ENCODE measurements around the gene ZFP92.

ZFP92 gene

DNA sequence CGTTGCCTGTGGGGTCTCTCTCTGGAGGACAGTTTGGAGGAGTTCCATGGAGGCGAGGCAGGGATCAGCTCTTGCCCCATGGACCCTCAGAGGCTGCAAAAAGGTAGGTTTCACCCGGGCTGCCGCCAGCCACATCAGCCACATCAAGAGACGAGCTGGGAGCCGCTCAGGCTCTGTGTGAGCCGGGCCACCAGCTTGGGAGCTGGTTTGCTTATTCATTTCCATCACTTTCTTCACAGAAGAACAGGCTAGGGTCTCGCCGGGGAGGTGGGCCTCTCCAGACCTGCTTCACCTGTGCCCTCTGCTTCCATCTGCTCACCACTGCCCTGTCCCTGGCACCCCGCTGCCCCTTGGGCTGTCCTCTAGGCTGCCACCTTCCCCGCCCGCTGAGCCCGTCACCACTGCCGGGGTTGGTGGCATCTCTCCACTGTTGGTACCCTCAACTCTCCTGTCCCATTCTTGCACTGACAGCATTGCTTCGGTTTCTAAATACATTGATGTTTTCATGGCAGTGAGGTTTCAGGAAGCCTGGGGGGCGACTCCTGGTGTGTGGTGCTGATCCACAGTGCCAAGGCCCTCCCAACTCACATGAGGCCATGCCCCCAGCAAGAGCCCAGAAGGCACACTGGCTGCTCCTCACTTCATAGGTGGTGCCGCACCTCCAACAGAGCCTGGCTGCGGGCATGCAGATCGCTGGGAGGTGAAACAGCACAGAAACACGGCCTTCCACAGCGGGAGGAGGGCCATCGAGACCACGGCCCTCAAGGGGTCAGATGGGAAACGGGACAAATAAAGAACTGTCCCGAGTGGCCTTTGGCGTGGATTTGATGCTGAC is 39.1 kb downstream of the ZFP92 start:
- DNase-seq (ENCODE audit: insufficient read length, low spot score) (no peak), FAIRE-seq (no peak)

DNA sequence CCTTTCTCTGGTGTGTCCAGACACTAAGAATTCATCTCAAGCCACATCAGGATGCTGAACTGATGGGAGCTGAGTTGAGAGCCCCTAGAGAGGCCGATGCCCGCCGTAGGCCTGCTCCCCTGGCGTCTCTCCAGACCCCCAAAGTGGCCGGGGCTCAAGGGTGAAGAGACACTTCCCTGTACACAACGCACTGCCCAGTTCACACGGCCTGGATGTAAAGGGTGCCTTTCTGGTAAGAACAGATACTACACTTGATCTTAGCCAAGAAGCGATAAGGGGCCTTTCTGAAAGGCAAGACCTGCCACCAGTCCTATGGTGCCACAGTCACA is 39.6 kb downstream of the ZFP92 start:
- no peak for DNase-seq (ENCODE audit: insufficient read length, low spot score)
- FAIRE-seq = no peak

DNA sequence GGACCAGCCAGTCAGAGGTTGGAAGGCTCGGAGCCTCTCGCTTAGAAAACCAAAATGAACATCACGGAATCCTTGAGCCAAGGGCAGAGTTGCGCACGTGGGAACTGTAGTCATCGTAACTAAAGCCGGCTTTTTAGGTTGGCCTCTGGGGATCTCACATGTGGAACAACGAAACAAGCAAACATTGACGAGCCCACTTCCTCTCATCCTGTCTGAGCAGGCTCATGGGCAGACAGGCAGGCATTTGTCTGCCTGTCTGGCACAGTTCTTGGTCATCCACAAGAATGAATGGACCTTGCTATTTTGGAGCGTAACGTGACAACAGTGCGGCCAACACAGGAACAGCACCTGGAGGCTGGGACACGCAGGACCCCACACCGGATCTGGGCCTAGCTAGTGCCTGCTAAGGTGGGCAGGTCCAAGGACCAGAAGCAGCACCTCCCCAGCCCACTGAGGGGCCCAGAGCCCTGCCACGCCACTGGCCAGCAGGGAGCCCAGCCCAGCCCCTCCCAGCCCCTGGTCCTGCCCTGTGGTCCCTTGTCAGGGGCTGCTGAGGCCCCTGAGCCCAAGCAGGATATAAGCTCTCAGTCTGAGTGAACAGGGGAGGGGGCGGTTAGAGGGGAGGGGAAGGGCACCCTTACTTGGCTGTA is 43.8 kb downstream of the ZFP92 start:
- no peak for FAIRE-seq

DNA sequence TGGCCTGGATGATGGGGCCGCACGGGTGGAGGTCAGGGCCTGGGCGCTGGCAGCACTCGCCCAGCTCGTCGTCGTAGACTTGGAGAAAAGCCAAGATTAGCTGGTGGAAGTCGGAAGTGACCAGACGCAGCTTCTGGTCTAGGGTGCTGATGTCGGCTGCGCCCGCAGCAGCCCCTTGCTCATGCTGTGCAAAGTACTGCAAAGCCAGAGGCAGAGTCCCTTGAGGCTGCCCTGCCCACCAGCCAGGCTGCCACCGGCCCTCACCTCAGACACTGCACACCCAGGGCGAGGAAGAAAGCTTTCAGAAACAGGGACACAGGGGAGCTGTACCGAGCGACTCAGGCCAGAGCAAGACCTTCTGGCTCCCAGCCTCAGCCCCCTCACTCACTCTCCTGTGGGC is 44.3 kb downstream of the ZFP92 start:
- FAIRE-seq = no peak
- no peak for DNase-seq (ENCODE audit: insufficient read length, low spot score)

More for the DNA sequence above, 43.8 kb downstream of the ZFP92 start:
- no peak for DNase-seq (ENCODE audit: insufficient read length, low spot score)

DNA sequence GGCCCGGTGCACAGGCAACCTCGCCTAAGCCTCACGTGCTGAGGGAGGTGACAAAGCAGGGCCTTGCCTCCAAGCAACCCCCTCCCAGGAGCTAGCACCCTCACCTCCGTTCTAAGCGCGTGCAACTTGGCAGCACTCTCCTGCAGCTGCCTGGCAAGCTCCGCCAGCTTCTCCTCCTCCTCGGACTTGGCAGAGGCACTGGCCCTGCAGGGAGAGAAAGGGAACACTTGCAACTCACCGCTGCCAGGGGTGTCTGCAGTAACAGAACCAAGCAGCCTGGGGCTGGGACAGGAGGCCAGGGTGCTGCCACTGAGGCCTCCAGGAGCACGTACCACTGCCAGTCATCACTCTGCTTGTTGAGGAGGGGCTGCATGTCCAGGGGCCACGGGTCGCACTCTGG is 44.9 kb downstream of the ZFP92 start:
- DNase-seq (ENCODE audit: insufficient read length, low spot score) = no peak
- FAIRE-seq = no peak

DNA sequence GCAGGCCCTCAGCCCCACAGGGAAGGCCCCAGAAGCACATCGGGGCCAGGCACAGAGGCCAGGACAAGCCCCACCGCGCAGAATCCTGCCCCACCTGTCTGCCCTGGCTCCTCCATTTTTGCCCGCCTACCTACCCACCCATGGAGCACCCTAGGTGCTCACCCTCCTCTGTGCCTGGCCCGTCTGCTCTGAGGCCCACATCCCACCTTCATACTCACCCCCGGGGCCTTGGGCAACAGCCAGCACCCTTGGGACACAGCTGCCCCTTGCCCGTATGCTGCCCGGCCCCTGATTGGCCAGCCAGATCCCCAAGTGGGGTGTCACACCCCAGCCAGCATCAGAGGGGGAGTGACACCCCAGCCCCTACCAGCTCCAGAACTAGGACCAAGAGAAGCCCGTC is 45.4 kb downstream of the ZFP92 start:
- FAIRE-seq (no peak), DNase-seq (ENCODE audit: insufficient read length, low spot score) (no peak)

DNA sequence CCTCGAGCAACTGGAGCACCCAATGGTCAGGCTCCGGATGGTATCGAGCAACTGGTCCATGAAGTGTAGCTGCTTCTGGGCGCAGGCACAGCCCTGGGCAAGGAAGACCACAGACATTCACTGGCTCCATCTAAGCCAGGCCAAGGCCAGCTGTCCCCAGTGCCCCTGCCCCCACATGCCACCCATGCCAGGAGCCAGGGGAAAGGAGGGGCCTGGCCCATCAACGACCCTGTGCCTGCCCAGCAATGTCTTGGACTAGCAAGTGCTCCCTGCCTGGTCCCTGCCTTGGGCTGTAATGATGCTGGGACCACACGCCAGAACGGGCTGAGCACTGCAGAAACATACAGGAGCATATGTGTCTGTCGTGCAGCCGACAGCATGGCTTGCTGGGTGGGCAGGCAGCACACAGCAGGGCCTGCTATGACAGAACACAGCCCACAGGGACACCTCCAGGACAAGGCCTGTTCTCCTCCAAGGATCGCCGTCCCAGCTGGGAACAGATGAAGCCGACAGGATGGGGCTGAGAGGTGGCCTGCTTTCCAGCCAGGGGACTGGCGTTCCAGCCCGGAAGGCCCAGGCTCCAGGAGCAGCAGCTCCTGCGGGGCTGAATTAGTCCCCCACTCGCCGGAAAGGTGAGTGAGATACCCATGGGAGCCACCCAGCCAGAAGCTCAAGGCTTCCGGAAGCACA is 46.0 kb downstream of the ZFP92 start:
- DNase-seq (ENCODE audit: insufficient read length, low spot score) = no peak
- no peak for FAIRE-seq

DNA sequence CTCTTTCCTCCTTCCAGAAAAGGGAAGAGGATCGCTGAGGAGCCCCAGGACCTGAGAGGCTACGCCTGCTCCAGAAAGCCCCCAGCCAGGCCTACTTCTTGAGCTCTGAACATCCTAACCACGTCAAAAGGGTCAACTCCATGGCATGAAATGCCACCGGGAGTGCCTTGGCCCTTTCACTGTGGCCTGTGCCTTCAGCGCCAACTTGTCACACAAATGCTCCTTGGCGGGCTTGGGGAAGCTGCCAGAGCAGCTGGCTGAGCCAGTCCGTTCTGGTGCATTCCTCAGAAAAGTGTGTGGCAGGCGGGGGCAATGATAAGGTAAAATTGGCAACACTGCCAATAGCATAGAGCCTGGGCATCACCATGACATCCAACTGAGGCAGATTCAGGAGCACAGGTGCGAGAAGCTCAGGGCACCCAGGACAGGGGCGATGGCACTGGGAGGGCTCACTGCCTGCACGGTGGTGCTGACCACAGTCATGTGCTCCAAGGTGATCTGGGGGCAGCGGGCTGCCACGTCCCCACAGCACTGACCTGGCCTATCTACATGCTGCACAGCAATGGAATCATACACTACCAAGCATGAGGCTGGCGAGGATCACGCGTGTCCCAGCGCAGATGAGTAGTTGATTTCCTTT is 46.7 kb downstream of the ZFP92 start:
- DNase-seq (ENCODE audit: insufficient read length, low spot score) (no peak), FAIRE-seq (no peak)

DNA sequence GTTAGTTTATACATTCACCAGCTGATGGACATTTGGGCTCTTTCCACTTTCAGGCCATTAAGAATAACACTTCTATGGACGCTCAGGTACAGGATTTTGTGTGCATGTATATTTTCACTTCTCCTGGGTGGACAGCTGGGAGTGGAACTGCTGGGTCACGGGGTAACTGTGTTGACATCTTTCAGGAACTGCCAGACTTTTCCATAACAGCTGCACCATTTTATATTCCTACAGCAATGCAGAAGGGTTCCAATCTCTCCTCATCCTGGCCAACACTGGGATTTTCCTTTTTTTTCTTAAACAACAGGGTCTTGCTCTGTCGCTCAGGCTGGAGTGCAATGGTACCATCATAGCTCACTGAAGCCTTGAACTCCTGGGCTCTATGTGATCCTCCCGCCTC is 47.2 kb downstream of the ZFP92 start:
- DNase-seq (ENCODE audit: insufficient read length, low spot score) = no peak
- no peak for FAIRE-seq

DNA sequence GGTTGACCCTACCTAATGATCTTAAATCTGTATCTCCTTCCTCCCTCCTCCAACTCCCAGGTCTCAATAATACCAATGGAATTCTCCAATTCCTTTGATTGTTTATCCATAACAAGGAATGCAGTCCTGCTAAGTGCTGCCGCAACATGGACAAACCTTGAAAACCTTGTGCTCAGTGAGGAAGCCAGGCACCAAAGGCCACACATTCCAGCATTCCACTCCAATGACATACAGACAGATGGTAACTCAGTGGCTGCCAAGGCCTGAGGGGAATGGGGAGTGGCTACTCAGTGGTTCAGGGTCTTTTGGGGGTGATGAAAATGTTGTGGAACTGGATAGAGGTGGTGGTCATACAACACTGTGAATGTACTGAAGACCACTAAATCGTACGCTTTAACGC is 48.7 kb downstream of the ZFP92 start:
- FAIRE-seq (no peak), DNase-seq (ENCODE audit: insufficient read length, low spot score) (peak; percentile 42)

DNA sequence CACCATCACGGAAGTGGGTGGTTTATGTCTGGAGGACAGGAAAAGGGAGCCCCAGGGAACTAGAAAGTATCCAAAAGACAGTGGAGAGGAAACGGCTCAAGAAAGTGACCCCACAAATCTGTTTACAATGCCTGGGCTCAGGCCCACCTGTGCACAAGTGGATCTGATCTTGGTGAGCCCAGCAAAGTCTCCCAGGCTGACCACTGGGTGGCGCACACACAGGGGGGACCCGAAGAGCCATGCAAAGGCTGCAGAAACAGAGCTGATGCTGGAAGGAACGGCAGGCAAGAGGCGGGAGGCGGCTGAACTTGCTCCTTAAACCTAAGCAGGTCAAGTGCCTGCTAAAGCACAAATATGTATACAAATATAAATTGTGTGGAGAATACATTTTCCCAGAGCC is 49.6 kb downstream of the ZFP92 start:
- no peak for DNase-seq (ENCODE audit: insufficient read length, low spot score)
- FAIRE-seq = no peak

All from HTR-8/SVneo (cell line).